ENCODE measurements around the gene CRPPA. TPM values are rescaled to one million over a fixed set of nuclear protein-coding genes. Genes with fewer than 3 reads are reported as not detected.

CRPPA gene
- total and polyA plus RNA-seq, 5 experiments from 2014 or later: 0.10 to 1.8 (median 0.94) TPM

DNA sequence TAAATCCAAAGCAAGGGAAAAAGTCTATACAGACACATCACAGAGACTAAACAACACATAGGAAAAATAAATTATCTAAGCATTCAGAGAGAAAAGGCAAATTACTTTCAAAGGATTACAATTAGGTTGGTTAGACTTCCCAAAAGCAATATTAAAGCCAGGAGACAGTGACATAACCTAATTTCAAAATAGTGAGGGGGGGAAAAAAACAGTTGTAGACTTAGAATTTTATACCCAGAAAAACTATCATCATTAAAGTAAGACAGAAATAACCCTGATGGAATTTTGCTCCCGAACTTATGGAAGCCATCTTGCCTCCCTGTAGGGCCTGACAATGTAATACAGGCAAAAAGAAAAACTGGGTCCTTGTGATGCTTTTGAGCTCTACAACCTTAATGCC lies 18.4 kb downstream of the CRPPA start:
- POLR2A ChIA-PET: no interaction called here
- Mint-ChIP-seq H3K27me3 (peaks cover 0 to 2% (median 0%) of the 10 kb centered on the region in 5 donors), H3K9me3 (peaks cover 7 to 31% (median 20%) of the 10 kb centered on the region in 9 donors), H3K4me3 (no peak overlapping the region), H3K36me3 (peaks cover 9 to 19% (median 16%) of the 10 kb centered on the region in 3 donors), H3K27ac (no peak overlapping the region), H3K4me1 (peaks cover 0 to 2% (median 0%) of the 10 kb centered on the region in 4 donors)
- ATAC-seq: no peak
- no peak for DNase-seq

DNA sequence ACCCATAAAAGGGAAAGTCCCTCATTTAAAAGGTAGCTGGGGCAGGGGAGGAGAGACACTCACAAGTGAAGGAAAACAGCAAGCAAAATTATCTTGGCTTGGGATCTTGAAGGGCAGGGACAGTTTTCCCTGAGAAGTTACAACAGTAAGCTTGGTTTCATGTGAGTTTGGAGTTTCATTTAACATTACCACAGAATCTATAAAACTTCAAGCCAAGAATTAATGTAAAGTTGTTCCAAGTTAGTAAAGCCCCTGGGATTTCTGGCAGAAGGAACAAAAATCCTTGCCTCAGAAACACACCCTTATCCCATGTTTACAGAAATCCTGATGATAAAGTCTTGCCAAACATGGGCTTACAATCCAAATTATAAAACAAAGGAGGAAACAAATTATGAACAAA lies 19.2 kb downstream of the CRPPA start:
- H3K9me3 Mint-ChIP-seq: peaks cover 9 to 34% (median 20%) of the 10 kb centered on the region in 9 donors
- H3K27ac Mint-ChIP-seq: no peak overlapping the region
- ATAC-seq: no peak
- H3K27me3 Mint-ChIP-seq: no peaks in the 10 kb centered on the region
- DNase-seq: no peak
- POLR2A ChIA-PET: no interaction called here
- no peak overlapping the region for H3K4me3 Mint-ChIP-seq
- peaks cover 0 to 3% (median 0%) of the 10 kb centered on the region in 4 donors for H3K4me1 Mint-ChIP-seq
- H3K36me3 Mint-ChIP-seq: peaks cover 9 to 19% (median 16%) of the 10 kb centered on the region in 3 donors

DNA sequence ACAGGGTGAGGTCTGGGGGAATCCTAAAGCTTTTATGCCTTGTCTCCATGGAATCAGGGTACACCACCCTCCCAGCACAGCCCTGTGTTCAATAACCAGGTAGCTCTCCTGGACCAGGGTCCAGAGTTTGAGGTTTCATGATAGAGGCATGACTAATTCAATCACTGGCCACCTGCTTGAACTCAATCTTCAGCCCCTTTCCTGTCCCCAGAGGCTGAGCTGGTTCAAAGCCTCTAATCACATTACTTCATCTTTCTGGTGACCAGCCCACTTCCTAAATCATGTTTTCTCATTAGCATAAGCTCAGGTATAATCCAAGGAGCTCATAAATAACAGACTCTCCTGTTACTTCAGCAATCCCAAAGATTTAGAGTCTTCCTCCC lies 20.5 kb downstream of the CRPPA start:
- Mint-ChIP-seq H3K4me1 (peaks cover 0 to 5% (median 5%) of the 10 kb centered on the region in 4 donors), H3K4me3 (no peak overlapping the region), H3K9me3 (peaks cover 9 to 40% (median 22%) of the 10 kb centered on the region in 9 donors), H3K27me3 (no peaks in the 10 kb centered on the region), H3K36me3 (peaks cover 9 to 24% (median 16%) of the 10 kb centered on the region in 3 donors), H3K27ac (no peak overlapping the region)
- DNase-seq (no peak), ATAC-seq (no peak)
- POLR2A ChIA-PET: no interaction called here

DNA sequence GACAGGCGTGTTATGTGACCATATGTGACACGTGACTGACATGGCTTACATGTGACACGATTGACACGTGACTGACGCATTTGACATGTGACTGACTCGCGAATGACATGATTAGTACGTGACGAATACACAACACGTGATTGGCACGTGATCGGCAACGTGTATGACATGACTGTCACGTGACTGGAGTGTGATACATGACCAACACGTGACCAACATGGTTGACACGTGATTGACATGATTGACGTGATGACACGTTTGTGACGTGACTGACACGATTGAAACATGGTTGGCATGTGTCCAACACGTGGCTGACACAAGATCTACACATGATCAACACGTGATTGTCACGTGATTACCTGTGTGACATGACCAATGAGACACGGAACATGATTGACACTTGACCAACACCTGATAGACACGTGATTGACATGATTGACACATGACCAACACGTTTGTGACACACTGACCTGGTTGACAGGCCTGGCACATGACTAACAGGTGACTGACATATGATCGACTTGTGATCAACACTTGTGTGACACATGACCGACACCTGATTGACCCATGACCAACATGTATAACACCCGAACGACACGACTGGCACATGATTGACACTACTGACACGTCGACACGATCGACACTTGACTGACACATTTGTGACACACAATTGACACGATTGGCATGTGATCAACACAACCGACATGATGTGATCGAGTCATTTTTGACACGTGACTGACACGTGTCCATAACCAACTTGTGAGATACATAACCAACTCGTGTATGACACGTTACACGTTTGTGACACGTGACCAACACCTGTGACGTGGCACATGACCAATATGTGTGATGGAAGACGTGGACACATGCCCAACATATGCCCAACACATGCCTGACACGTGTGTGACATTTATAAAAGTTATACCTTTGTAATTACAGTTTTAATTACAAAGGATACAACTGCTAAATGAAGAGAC lies 21.1 kb downstream of the CRPPA start:
- DNase-seq: no peak
- peaks cover 9 to 24% (median 16%) of the 10 kb centered on the region in 3 donors for H3K36me3 Mint-ChIP-seq

DNA sequence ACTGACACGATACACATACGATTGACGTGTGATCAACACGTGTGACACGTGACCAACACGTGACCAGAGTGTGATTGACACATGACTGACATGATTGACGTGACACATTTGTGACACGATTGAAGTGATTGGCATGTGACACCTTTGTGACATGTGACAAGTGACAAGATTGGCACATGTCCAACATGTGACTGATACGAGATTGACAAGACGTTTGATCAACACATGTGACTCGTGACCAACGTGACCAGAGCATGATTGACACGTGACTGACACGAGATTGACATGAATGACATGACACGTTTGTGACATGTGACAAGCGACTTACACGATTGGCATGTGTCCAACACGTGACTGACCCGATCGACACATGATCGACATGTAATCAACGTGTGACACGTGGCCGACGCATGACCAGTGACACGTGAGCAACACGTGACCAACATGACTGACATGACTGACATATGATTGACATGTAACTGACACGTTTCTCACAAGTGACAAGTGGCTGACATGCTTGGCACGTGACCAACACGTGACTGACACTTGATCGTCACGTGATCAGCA lies 22.0 kb downstream of the CRPPA start:
- no peak for DNase-seq
- H3K4me3 Mint-ChIP-seq: no peak overlapping the region
- H3K36me3 Mint-ChIP-seq: peaks cover 9 to 24% (median 16%) of the 10 kb centered on the region in 3 donors
- no peaks in the 10 kb centered on the region for H3K27me3 Mint-ChIP-seq
- H3K27ac Mint-ChIP-seq: peak overlapping the region in 1 of 10 donors; percentile 15
- peaks cover 0 to 5% (median 5%) of the 10 kb centered on the region in 4 donors for H3K4me1 Mint-ChIP-seq
- POLR2A ChIA-PET: no interaction called here
- H3K9me3 Mint-ChIP-seq: peaks cover 9 to 43% (median 22%) of the 10 kb centered on the region in 9 donors
- no peak for ATAC-seq

More for the DNA sequence above, 21.1 kb downstream of the CRPPA start:
- Mint-ChIP-seq H3K9me3 (peaks cover 9 to 40% (median 22%) of the 10 kb centered on the region in 9 donors), H3K4me1 (peaks cover 0 to 5% (median 5%) of the 10 kb centered on the region in 4 donors), H3K27ac (no peak overlapping the region), H3K27me3 (no peaks in the 10 kb centered on the region), H3K4me3 (no peak overlapping the region)
- POLR2A ChIA-PET: no interaction called here
- ATAC-seq: no peak

DNA sequence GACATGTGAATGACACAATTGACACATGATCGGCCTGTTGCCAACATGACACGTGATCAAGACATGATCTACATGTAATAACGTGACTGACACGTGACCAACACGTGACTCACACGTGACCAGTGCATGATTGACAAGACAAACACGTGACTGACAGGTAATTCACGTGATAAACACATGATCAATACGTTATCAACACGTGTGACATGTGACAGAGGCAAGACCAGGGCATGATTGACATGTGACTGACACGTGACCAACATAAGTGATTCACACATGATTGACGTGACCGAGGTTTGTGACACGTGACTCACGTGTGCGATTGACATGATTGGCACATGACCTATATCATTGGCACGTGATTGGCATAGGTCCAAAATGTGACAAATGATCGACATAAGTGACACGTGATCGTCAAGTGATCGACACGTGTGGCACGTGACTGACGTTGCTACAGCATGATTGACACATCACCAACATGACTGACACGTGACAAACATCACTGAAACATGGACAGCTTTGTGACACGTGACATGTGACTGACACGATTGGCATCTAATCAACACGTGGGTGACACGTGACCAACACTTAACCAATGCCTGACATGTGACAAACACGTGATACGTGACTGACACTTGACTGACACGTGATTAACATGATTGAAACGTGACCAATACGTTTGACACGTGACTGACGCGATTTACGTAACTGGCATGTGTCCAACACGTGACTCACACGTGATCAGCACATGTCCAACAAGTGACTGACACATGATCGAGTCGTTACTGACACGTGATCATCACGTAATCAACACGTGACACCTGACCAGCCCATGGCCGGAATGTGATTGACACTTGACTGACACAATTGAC lies 23.0 kb downstream of the CRPPA start:
- Mint-ChIP-seq H3K4me1 (peaks cover 0 to 5% (median 5%) of the 10 kb centered on the region in 4 donors), H3K27me3 (no peaks in the 10 kb centered on the region), H3K36me3 (peaks cover 9 to 29% (median 16%) of the 10 kb centered on the region in 3 donors), H3K9me3 (peaks cover 9 to 49% (median 28%) of the 10 kb centered on the region in 9 donors), H3K4me3 (no peak overlapping the region), H3K27ac (no peak overlapping the region)
- DNase-seq: no peak
- POLR2A ChIA-PET: no interaction called here
- ATAC-seq: no peak

DNA sequence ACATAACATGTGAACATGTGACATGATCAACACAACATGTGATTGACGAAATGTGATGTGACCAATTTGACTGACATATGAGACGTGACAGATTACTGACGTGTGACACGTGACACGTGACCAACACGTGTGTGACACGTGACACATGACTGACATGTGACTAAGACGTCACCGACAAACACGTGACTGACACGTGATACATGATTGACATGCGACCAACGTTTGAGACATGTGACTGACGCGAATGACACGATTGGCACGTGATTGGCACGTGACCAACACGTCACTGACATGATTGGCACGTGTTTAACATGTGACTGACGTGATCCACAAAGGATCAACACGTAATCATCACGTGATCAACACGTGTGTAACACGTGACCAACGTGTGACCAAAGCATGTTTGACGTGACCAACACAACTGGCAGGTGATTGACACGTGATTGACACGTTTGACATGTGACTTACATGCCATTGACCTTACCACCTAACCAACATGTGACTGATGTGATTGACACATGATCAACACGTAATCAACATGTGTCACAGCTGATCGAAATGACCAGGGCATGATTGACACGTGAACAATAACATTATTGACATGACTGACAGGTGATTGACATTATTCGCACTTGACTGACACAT lies 23.7 kb downstream of the CRPPA start:
- no peak overlapping the region for H3K4me3 Mint-ChIP-seq
- peaks cover 9 to 48% (median 24%) of the 10 kb centered on the region in 9 donors for H3K9me3 Mint-ChIP-seq
- DNase-seq (no peak), ATAC-seq (no peak)
- H3K36me3 Mint-ChIP-seq: peaks cover 5 to 25% (median 14%) of the 10 kb centered on the region in 3 donors
- POLR2A ChIA-PET: no interaction called here
- H3K4me1 Mint-ChIP-seq: peaks cover 0 to 5% (median 5%) of the 10 kb centered on the region in 4 donors
- no peaks in the 10 kb centered on the region for H3K27me3 Mint-ChIP-seq
- H3K27ac Mint-ChIP-seq: peak overlapping the region in 1 of 10 donors; percentile 40

DNA sequence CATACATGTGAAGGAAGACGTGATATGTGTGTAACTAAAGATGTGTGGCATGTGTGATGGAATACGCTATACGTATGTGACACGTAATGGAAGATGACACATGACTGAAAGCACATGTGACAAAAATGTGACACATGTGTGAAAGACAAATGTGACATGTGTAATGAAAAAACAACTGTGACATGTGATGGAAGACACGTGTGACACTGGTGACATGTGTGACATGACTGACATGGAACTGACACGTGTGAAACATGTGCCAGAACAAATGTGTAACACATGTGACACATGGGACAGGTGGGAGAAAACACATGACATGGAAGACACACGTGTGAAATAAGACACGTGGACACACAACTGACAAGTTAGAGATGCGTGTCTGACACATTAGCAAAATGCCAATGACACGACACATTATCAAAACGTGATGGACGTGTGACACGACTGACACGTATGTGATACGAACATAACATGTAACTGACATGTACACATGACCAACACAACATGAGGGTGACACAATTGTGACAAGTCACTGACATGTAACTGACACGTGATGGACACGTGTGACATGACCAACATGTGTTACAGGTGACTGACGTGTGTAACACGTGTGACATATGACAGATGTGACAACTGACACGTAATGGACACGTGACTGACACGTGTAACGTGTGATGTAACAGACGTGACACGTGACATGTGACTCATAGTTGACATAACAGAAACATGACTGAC lies 24.4 kb downstream of the CRPPA start:
- peaks cover 4 to 42% (median 17%) of the 10 kb centered on the region in 9 donors for H3K9me3 Mint-ChIP-seq
- ATAC-seq (no peak), DNase-seq (no peak)
- H3K4me3 Mint-ChIP-seq: no peak overlapping the region
- H3K27ac Mint-ChIP-seq: peak overlapping the region in 3 of 10 donors; percentile 10 to 50 (median 10)
- POLR2A ChIA-PET: no interaction called here
- no peaks in the 10 kb centered on the region for H3K27me3 Mint-ChIP-seq
- peaks cover 5 to 19% (median 9%) of the 10 kb centered on the region in 3 donors for H3K36me3 Mint-ChIP-seq
- H3K4me1 Mint-ChIP-seq: peaks cover 0 to 5% (median 5%) of the 10 kb centered on the region in 4 donors

DNA sequence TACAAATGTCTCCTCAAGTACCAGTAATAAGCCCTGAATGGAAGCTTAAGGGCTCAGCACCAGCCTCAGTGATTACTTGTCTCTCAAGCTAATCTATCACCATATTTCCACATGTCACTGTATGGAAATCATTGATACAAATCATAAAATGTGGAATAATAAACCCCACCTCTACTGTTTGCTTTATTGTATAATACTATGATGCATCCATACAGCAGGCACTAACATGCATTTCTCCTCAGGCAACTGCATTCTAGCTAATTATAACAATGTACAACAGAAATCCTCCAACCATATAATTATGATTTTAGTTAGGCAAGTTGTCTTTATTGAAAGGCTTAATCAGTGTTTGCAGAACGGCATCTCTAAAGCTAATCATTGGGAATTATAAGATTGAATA lies 26.2 kb downstream of the CRPPA start:
- Mint-ChIP-seq H3K27ac (no peak overlapping the region), H3K4me1 (peaks cover 0 to 5% (median 5%) of the 10 kb centered on the region in 4 donors), H3K36me3 (peaks cover 0 to 18% (median 8%) of the 10 kb centered on the region in 3 donors), H3K9me3 (peaks cover 5 to 37% (median 11%) of the 10 kb centered on the region in 9 donors), H3K4me3 (no peak overlapping the region), H3K27me3 (no peaks in the 10 kb centered on the region)
- no peak for ATAC-seq
- DNase-seq: no peak
- POLR2A ChIA-PET: no interaction called here

DNA sequence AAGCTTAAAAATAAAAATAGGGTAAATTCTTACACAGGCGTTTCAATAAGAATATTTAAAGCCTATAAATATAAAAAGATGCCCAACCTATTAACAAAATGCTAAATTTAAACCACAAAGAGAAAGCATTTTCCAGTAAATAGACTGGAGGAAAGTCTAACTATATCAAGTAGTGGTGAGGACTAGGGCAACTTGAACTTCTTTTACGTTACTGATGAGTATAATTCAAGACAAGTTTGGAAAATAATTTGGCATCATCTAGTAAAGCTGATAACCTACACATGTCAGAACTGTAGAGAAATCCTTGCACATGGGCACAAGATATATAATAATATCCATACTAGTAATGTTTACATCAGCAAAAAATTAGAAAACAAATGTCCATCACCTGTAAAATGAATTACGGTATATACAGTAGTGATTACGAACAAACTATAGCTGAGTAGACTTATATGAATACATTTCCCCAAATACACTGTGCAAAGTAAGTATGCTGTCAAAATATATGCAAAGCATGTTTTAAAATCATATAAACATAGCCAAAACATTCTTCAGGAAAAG lies 27.4 kb downstream of the CRPPA start:
- H3K4me3 Mint-ChIP-seq: no peak overlapping the region
- H3K27me3 Mint-ChIP-seq: no peaks in the 10 kb centered on the region
- H3K9me3 Mint-ChIP-seq: peaks cover 5 to 33% (median 11%) of the 10 kb centered on the region in 9 donors
- POLR2A ChIA-PET: no interaction called here
- peaks cover 0 to 5% (median 5%) of the 10 kb centered on the region in 4 donors for H3K4me1 Mint-ChIP-seq
- peaks cover 0 to 18% (median 8%) of the 10 kb centered on the region in 3 donors for H3K36me3 Mint-ChIP-seq
- DNase-seq: no peak
- no peak overlapping the region for H3K27ac Mint-ChIP-seq
- no peak for ATAC-seq

DNA sequence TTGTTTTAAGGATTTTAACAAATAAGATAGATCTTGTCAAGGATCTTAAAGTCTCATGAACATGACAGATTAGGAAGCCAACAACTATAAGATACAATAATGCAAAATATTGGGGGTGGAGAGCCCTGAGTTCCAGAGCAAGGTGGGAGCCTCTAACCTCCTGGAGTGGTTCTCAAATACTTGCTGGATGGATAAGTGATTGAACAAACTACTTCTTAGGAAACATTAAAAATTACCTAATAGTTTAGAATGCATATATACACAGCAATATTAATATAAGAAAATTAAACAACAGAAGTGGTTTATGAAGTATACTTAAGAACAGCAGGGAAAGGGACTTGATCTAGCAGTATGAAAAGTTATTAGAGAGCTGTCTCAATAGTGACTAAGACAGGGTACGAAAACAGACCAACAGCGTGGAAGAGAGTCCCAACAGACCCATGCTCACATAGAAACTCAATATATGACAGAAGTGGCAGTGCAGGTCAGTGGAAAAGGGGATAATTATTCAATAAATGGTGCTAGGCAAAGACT lies 28.3 kb downstream of the CRPPA start:
- Mint-ChIP-seq H3K9me3 (peaks cover 5 to 31% (median 11%) of the 10 kb centered on the region in 9 donors), H3K36me3 (peaks cover 0 to 18% (median 8%) of the 10 kb centered on the region in 3 donors), H3K27me3 (no peaks in the 10 kb centered on the region), H3K27ac (no peak overlapping the region), H3K4me3 (no peak overlapping the region), H3K4me1 (peaks cover 0 to 5% (median 4%) of the 10 kb centered on the region in 4 donors)
- ATAC-seq (no peak), DNase-seq (no peak)
- POLR2A ChIA-PET: no interaction called here
